ENCODE data around the gene PRR19. TPM values are rescaled to one million over a fixed set of nuclear protein-coding genes. Genes with fewer than 3 reads are reported as not detected.

The PRR19 gene
- total and polyA plus RNA-seq, 4 donors, result 0.23 to 1.0 (median 0.77) TPM

DNA sequence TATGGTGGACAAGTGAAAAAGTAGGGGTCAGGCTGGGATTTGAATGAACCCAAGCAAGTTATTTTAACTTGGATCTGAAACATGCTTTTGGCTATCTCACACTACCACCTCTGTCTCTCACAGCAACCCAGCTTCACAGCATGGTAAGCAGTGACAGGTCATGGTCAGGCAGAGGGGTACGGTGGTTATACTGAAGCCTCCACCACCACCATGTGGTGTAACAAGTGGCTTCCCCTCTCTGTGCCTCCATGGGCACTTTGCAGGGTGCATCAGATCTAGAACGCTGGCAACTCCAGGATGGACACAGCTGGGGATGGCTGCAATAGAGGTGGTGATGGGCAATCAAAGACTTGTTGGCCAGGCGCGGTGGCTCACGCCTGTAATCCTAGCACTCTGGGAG lies 10.4 kb downstream of the PRR19 start:
- ATAC-seq (ENCODE audit: insufficient read depth, low FRiP score), result no peak
- no peak overlapping the region for H3K4me3 ChIP-seq
- no peak overlapping the region for H3K27ac ChIP-seq (ENCODE audit: low read depth in 1 of 2, low read length in 1 of 2)
- DNase-seq, result no peak
- H3K36me3 ChIP-seq (ENCODE audit: control insufficient read depth in 4 of 4, insufficient read depth in 4 of 4, low read length in 4 of 4), result no peaks in the 10 kb centered on the region
- WGBS, 2 donors, result 82 to 85% methylated on average over 5 of the region's 5 CpGs
- peaks cover 0 to 7% (median 4%) of the 10 kb centered on the region in 5 donors for H3K4me1 ChIP-seq (ENCODE audit: control insufficient read depth in 5 of 5, insufficient read depth in 5 of 5, low read length in 5 of 5)
- peaks cover 0 to 20% (median 7%) of the 10 kb centered on the region in 3 donors for H3K27me3 ChIP-seq (ENCODE audit: control insufficient read depth in 3 of 3, insufficient read depth in 3 of 3, low read length in 2 of 3)
- no peaks in the 10 kb centered on the region for H3K9me3 ChIP-seq (ENCODE audit: control insufficient read depth in 4 of 4, insufficient read depth in 3 of 4, low read length in 3 of 4)
- TF ChIP-seq, protein P1, sequence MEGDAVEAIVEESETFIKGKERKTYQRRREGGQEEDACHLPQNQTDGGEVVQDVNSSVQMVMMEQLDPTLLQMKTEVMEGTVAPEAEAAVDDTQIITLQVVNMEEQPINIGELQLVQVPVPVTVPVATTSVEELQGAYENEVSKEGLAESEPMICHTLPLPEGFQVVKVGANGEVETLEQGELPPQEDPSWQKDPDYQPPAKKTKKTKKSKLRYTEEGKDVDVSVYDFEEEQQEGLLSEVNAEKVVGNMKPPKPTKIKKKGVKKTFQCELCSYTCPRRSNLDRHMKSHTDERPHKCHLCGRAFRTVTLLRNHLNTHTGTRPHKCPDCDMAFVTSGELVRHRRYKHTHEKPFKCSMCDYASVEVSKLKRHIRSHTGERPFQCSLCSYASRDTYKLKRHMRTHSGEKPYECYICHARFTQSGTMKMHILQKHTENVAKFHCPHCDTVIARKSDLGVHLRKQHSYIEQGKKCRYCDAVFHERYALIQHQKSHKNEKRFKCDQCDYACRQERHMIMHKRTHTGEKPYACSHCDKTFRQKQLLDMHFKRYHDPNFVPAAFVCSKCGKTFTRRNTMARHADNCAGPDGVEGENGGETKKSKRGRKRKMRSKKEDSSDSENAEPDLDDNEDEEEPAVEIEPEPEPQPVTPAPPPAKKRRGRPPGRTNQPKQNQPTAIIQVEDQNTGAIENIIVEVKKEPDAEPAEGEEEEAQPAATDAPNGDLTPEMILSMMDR (IDR thresholded peaks at IDR 0.05; ENCODE audit: control extremely low read depth, extremely low read depth), result no peak
- no peak overlapping the region for H3K9ac ChIP-seq (ENCODE audit: insufficient read depth in 1 of 2, low read length in 2 of 2)

DNA sequence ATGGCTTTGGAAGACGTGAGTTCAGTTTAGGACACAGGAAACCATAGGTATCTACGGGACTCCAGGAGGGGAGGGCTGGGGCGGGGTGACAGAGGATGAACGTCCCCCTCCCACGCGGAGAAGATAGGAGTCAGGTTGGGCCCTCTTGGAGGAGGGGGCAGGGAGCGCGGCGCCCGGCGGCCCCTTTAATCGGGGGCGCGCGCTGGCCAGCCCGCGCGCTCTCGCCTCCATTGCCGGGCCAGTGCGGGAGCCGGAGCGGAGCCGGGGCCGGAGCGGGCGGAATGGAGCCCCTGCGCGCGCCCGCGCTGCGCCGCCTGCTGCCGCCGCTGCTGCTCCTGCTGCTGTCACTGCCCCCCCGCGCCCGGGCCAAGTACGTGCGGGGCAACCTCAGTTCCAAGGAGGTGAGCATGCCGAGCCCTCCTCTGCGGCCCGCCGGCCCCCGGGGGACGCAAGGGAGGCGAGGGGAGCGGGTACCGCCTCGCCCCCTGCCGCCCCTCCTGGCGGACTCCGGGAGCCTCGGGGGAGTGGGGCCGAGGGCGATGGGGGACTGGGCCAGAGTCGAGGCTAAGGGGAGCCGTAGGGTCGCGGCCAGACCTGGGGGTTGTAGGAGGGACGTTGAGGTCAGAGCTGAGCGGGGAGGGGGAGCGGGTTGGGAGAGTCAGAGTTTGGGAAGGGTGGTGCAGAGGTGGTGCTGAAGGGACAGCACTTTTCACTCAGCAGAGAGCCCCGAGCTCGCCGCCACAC lies 11.3 kb downstream of the PRR19 start, which contains the start of gene TMEM145:
TMEM145 (plus strand) TSS at position 214 of the 744 bp plus-strand sequence; CDS start at position 282, 68 bp downstream.
- H3K9ac ChIP-seq (ENCODE audit: insufficient read depth in 1 of 2, low read length in 2 of 2), result no peak within 1 kb of the TSS
- no peaks in the 10 kb centered on the region for H3K36me3 ChIP-seq (ENCODE audit: control insufficient read depth in 4 of 4, insufficient read depth in 4 of 4, low read length in 4 of 4)
- TF ChIP-seq, protein P1 (IDR thresholded peaks at IDR 0.05; ENCODE audit: control extremely low read depth, extremely low read depth), result no peak
- DNase-seq (peak; percentile 57 to 72 (median 60)), ATAC-seq (ENCODE audit: insufficient read depth, low FRiP score) (peak; percentile 59)
- H3K4me3 ChIP-seq, result no peak within 1 kb of the TSS
- no peaks in the 10 kb centered on the region for H3K9me3 ChIP-seq (ENCODE audit: control insufficient read depth in 4 of 4, insufficient read depth in 3 of 4, low read length in 3 of 4)
- no peak within 1 kb of the TSS for H3K27ac ChIP-seq (ENCODE audit: low read depth in 1 of 2, low read length in 1 of 2)
- WGBS, 2 donors, result 1% methylated on average over 59 to 67 of the region's 67 CpGs
- H3K4me1 ChIP-seq (ENCODE audit: control insufficient read depth in 5 of 5, insufficient read depth in 5 of 5, low read length in 5 of 5), result peaks cover 0 to 7% (median 4%) of the 10 kb centered on the region in 5 donors
- H3K27me3 ChIP-seq (ENCODE audit: control insufficient read depth in 3 of 3, insufficient read depth in 3 of 3, low read length in 2 of 3), result peaks cover 0 to 20% (median 7%) of the 10 kb centered on the region in 3 donors

DNA sequence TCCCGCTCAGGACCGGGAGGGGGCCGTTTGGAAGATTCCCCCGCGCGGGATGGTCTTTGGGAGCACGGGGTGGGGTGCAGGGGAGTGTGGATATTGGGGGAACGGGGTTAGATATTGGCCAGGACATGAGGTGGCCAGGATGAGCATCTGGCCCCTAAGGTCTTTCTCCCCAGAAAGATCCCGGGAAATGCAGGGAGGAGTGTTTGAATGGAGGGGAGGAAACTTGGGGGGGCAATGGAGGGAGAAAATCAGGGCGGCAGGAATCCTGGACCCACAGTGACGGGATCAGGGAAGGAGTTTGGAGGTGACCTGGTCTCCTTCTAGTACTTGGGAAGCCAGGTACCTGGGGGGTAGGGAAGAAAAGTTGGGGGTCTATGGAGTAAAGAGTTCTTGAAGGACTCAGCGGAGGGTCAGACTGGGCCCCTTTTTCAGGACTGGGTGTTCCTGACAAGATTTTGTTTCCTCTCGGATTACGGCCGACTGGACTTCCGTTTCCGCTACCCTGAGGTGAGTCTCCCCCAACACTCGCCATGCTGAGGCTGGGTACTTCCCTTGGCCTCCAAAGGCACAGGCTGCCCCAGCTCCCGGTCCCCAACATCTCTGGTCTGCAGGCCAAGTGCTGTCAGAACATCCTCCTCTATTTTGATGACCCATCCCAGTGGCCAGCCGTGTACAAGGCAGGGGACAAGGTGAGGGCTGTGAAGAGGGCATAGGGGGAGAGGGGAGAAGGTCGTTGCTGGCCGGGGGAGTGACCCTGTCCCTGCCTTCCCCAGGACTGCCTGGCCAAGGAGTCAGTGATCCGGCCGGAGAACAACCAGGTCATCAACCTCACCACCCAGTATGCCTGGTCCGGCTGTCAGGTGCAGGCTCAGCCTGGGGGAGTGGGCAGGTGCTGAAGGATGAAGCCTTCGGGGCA lies 12.2 kb downstream of the PRR19 start:
- no peak overlapping the region for H3K4me3 ChIP-seq
- no peak for DNase-seq
- H3K9me3 ChIP-seq (ENCODE audit: control insufficient read depth in 4 of 4, insufficient read depth in 3 of 4, low read length in 3 of 4), result no peaks in the 10 kb centered on the region
- H3K9ac ChIP-seq (ENCODE audit: insufficient read depth in 1 of 2, low read length in 2 of 2), result no peak overlapping the region
- H3K4me1 ChIP-seq (ENCODE audit: control insufficient read depth in 5 of 5, insufficient read depth in 5 of 5, low read length in 5 of 5), result peaks cover 0 to 7% (median 4%) of the 10 kb centered on the region in 5 donors
- H3K27me3 ChIP-seq (ENCODE audit: control insufficient read depth in 3 of 3, insufficient read depth in 3 of 3, low read length in 2 of 3), result peaks cover 0 to 20% (median 7%) of the 10 kb centered on the region in 3 donors
- 30 to 32% methylated on average over 26 of the region's 26 CpGs for WGBS, 2 donors
- no peaks in the 10 kb centered on the region for H3K36me3 ChIP-seq (ENCODE audit: control insufficient read depth in 4 of 4, insufficient read depth in 4 of 4, low read length in 4 of 4)
- ATAC-seq (ENCODE audit: insufficient read depth, low FRiP score), result no peak
- TF ChIP-seq, protein P1 (IDR thresholded peaks at IDR 0.05; ENCODE audit: control extremely low read depth, extremely low read depth), result no peak
- no peak overlapping the region for H3K27ac ChIP-seq (ENCODE audit: low read depth in 1 of 2, low read length in 1 of 2)
